Testis (tissue), 2 donors: ENCODE data around the gene IMP4.

Experiments
- CTCF ChIP-seq, 3 experiments: fragments of 450-650 bp in 2 of 3; fragments of 200-600 bp in 1 of 3; sonication (generic) in 1 of 3; IDR thresholded peaks; one replicate each; pipeline ENCODE4 v1.5.1; 2016 to 2019; ENCODE audit warnings: antibody characterized with exemption in 3 of 3, mild to moderate bottlenecking in 2 of 3, moderate library complexity in 1 of 3
- POLR2A ChIP-seq: fragments of 450-650 bp; IDR thresholded peaks from one replicate; pipeline ENCODE4 v1.6.1; 2017; ENCODE audit warnings: antibody characterized with exemption, mild to moderate bottlenecking, moderate library complexity

- TF ChIP-seq CTCF (IDR thresholded peaks at IDR 0.05), result no peak
- no peak for TF ChIP-seq POLR2A
These were observed 14.8 kb upstream of the IMP4 start for GRCh38 chr2:130327703-130328527.
